MCF 10A (cell line): ENCODE data around the gene PTGES2. TPM values are rescaled to one million over a fixed set of nuclear protein-coding genes. Genes with fewer than 3 reads are reported as not detected.
"Not testable (repeated sequence)": the region's sequence is repeated elsewhere in the genome, so short reads cannot be mapped to it uniquely, and the experiment has no call there.

Experiments
- BruUV-seq: library from RNA; stranded (reverse); fragments of 400-500 nt; replicated peaks from 2 replicates; lab custom pipeline; 2021; lab: Mats Ljungman, UMichigan
- CTCF ChIA-PET: fragments of 300-600 bp; sonication (Branson Sonifier 250); formaldehyde crosslinking; extraction: SDS; loops from one replicate; lab custom pipeline; 2021; ENCODE audit warnings: antibody characterized with exemption, inconsistent platforms; lab: Yijun Ruan, JAX
- POLR2A ChIA-PET: fragments of 300-600, 350-650 bp; sonication (Branson Sonifier 250); formaldehyde crosslinking; extraction: SDS; loops from one replicate; lab custom pipeline; 2020; ENCODE audit warnings: antibody characterized with exemption, inconsistent platforms; lab: Yijun Ruan, JAX
- DNase-seq: peaks from one replicate; pipeline ENCODE4 v3.0.0-alpha.2; 2018; ENCODE audit not compliant: unreplicated experiment
- H3K27ac Mint-ChIP-seq: one replicate; pipeline ENCODE4 v1.8.0; 2022; ENCODE audit warnings: mild to moderate bottlenecking, low read depth, mixed read lengths; ENCODE audit not compliant: unreplicated experiment
- H3K27me3 Mint-ChIP-seq: one replicate; pipeline ENCODE4 v1.8.0; 2022; ENCODE audit warnings: mixed read lengths; ENCODE audit not compliant: insufficient read depth, unreplicated experiment
- H3K36me3 Mint-ChIP-seq: one replicate; pipeline ENCODE4 v1.8.0; 2022; ENCODE audit warnings: mild to moderate bottlenecking, moderate library complexity, mixed read lengths; ENCODE audit not compliant: insufficient read depth, unreplicated experiment
- H3K4me1 Mint-ChIP-seq: one replicate; pipeline ENCODE4 v1.8.0; 2022; ENCODE audit warnings: mixed read lengths; ENCODE audit not compliant: insufficient read depth, unreplicated experiment
- H3K4me3 Mint-ChIP-seq: one replicate; pipeline ENCODE4 v1.8.0; 2022; ENCODE audit warnings: mild to moderate bottlenecking, moderate library complexity, mixed read lengths; ENCODE audit not compliant: unreplicated experiment
- H3K9me3 Mint-ChIP-seq: one replicate; pipeline ENCODE4 v1.8.0; 2022; ENCODE audit warnings: mixed read lengths; ENCODE audit not compliant: unreplicated experiment
- intact Hi-C: fragments of 100-400 bp; cut with micrococcal nuclease; formaldehyde crosslinking; loops from 2 replicates; pipeline ENCODE4 v1.14.1; 2022
- total RNA-seq: library from RNA; stranded (reverse); gene quantifications from 2 replicates; pipeline ENCODE4 v1.2.3, GENCODE V29; 2022
- TF ChIP-seq, protein P1 (sequence below): fragments of 200-600 bp; IDR thresholded peaks from one replicate; pipeline ENCODE4 v1.8.0; 2022; ENCODE audit warnings: antibody characterized with exemption, mild to moderate bottlenecking; ENCODE audit not compliant: unreplicated experiment

PTGES2 gene
- total RNA-seq, 1 experiment from 2014 or later, result 130 TPM

DNA sequence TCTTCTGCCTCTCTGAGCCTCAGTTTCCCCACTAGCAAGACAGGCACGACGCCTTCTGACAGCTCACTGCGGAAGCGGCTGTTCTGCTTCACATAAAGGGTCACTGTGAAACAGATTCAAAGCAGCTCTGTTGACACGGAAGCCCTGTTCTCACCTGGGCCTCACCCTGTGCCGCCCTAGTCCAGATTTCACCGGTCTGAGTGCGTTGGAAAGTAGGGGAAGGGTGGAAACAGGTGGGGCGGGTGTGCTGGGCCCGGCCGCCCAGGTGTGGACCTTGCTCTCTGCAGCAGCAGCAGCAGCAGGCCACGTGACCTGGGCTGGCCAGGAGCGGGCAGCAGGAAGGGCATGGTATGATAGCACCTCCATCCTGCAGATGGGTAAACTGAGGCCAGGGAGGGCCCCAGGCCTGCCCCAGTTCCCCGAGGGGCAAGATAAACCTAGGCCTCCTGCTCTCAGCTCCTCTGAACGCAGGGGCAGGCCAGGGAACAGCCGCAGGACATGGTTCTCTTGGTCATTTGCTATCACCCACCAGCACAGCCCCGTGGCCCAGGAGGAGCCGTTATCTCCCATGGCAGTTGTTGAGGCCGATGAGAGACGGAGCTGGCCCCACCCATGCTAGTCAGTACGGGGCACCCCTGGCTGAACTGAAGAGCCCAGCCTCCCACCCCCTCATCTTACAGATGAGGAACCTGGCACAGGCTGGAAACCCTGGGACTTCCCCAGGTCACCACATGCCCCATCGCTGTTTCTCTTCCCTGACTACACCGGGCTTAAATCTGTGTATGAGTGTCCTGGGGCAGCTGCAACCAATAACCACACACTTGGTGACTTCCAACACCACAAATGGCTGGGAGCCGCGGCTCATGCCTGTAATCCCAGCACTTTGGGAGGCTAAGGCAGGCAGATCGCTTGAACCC is 12.1 kb downstream of the PTGES2 start:
- Mint-ChIP-seq H3K4me1 (no peaks in the 10 kb centered on the region), H3K9me3 (no peaks in the 10 kb centered on the region), H3K27ac (no peak overlapping the region), H3K4me3 (no peak overlapping the region), H3K27me3 (no peaks in the 10 kb centered on the region), H3K36me3 (peaks cover 28% of the 10 kb centered on the region)
- ChIA-PET CTCF (interaction anchor here (0.5 to 4.8 kb wide), 8 partner anchors 10 to 172 kb away, joined by 3 to 62 read pairs (median 18); no protein-coding TSS in a partner anchor), POLR2A (interaction anchor here (0.6 kb wide), 1 partner anchor 17 kb away, joined by 3 read pairs; no protein-coding TSS in a partner anchor)
- BruUV-seq, result no TSS peak
- DNase-seq, result no peak
- TF ChIP-seq, protein P1, sequence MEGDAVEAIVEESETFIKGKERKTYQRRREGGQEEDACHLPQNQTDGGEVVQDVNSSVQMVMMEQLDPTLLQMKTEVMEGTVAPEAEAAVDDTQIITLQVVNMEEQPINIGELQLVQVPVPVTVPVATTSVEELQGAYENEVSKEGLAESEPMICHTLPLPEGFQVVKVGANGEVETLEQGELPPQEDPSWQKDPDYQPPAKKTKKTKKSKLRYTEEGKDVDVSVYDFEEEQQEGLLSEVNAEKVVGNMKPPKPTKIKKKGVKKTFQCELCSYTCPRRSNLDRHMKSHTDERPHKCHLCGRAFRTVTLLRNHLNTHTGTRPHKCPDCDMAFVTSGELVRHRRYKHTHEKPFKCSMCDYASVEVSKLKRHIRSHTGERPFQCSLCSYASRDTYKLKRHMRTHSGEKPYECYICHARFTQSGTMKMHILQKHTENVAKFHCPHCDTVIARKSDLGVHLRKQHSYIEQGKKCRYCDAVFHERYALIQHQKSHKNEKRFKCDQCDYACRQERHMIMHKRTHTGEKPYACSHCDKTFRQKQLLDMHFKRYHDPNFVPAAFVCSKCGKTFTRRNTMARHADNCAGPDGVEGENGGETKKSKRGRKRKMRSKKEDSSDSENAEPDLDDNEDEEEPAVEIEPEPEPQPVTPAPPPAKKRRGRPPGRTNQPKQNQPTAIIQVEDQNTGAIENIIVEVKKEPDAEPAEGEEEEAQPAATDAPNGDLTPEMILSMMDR, result no peak
- intact Hi-C loops, result no loop called here

DNA sequence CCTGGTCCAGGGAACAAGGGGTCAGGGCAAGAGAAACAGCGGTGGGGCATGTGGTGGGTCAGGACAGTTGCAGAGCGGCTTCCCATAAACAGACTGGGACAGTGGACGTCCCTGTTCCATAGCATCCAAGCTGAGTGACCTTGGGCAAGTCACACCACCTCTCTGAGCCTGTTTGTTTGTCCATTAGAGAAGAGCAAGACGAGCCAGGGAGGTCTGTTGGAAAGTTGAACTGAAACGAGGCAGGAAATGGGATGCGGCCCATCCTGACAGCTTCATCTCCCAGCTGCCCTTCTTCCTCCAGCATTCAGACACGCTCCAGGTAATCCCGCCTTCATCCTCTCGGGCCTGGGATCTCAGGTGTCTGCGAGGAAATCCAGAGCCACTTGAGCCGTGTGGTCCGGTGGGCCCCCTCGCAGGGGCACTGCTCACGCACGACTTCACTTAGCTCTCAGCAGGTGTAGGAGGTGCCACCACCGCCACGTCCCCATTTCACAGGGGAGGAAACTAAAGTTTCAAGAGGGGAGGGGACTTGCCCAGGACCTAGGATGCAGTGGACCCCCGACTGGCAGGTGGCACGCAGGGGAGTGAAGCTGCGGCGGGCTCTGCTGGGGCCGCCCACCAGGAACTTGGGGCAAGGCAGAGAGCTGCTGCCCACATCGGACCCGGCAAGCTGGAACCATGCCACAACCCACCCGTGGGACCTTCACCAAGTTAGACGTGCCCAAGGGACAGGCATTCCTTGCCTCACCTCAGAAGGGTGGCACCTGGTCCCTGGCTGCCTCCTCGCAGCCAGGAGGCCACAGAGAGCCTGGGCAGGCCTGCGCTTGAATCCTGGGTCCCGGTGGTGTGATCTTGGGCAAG is 13.0 kb downstream of the PTGES2 start:
- Mint-ChIP-seq H3K27me3 (no peaks in the 10 kb centered on the region), H3K4me1 (no peaks in the 10 kb centered on the region), H3K27ac (no peak overlapping the region), H3K4me3 (no peak overlapping the region), H3K9me3 (no peaks in the 10 kb centered on the region), H3K36me3 (peaks cover 25% of the 10 kb centered on the region)
- CTCF ChIA-PET, result interaction anchor here (0.6 to 4.8 kb wide), 3 partner anchors 9 to 19 kb away, joined by 3 to 62 read pairs (median 5); no protein-coding TSS in a partner anchor
- TF ChIP-seq, protein P1, result no peak
- BruUV-seq, result no TSS peak
- POLR2A ChIA-PET, result interaction anchor here (0.6 kb wide), 1 partner anchor 56 kb away, joined by 3 read pairs; no protein-coding TSS in a partner anchor
- intact Hi-C loops, result no loop called here
- DNase-seq, result no peak

DNA sequence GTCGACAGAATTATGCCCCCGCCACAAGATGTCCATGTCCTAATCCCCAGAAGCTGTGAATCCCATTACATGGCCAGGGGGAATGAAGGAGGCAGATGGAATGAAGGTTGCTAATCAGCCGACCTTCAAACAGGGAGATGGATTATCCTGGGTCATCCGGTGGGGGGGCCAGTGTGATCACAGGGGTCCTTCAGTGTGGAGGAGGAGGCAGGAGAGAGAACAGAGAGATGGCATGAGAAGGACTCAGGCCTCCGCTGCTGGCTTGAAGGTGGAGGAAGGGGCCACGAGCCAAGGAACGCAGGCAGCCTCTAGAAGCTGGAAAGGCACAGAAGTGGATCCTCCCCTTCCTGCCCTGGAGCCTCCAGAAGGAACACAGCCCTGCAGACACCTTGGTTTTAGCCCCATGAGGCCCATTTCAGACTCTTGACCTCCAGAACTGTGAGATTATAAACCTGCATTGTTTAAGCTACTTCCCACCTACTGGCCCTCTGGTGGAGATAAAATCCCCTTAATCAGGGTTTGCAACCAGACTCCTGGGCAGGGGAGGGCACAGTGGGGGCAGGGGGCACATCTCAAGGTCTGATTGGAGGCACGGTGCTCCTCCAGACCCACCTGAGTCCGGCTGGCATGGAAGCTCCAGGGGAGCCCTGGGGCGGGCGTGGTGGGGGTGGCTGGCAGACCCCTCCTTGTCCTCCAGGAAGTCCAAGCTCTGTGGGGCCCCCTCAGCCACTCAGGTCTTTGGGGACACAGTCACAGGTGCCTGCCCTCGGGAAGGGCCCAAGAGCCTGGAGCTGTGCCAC is 13.8 kb downstream of the PTGES2 start:
- intact Hi-C loops, result no loop called here
- Mint-ChIP-seq H3K9me3 (no peaks in the 10 kb centered on the region), H3K4me1 (no peaks in the 10 kb centered on the region), H3K4me3 (no peak overlapping the region), H3K36me3 (peaks cover 24% of the 10 kb centered on the region), H3K27ac (no peak overlapping the region), H3K27me3 (no peaks in the 10 kb centered on the region)
- DNase-seq, result no peak
- POLR2A ChIA-PET, result interaction anchor here (0.6 to 0.8 kb wide), 2 partner anchors 16 to 56 kb away, joined by 3 read pairs; no protein-coding TSS in a partner anchor
- BruUV-seq, result no TSS peak
- CTCF ChIA-PET, result interaction anchor here (0.6 to 4.8 kb wide), 3 partner anchors 9 to 18 kb away, joined by 3 to 62 read pairs (median 5); no protein-coding TSS in a partner anchor
- TF ChIP-seq, protein P1, result no peak

DNA sequence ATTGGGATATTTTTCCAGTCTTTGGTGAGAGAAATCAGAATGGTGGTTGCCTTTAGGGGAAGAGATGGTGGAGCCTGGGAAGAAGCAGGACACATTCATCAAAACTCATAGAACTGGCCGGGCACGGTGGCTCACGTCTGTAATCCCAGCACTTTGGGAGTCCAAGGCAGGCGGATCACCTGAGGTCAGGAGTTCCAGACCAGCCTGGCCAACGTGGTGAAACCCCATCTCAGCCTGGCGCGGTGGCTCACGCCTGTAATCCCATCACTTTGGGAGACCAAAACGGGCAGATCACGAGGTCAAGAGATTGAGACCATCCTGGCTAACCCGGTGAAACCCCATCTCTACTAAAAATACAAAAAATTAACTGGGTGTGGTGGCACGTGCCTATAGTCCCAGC is 15.8 kb downstream of the PTGES2 start:
- intact Hi-C loops, DNase-seq, H3K4me1 Mint-ChIP-seq, H3K4me3 Mint-ChIP-seq, BruUV-seq, H3K27ac Mint-ChIP-seq, H3K9me3 Mint-ChIP-seq, H3K27me3 Mint-ChIP-seq: not testable (repeated sequence)
- POLR2A ChIA-PET, result interaction anchor here (0.6 to 4.5 kb wide), 2 partner anchors 13 to 39 kb away, joined by 4 to 19 read pairs; no protein-coding TSS in a partner anchor
- peaks cover 34% of the 10 kb centered on the region for H3K36me3 Mint-ChIP-seq
- CTCF ChIA-PET, result interaction anchor here (0.6 kb wide), 1 partner anchor 212 kb away, joined by 3 read pairs; no protein-coding TSS in a partner anchor
